SK-N-SH treated with all-trans-retinoic acid at 6 μM for 48 hours (cell line): ENCODE measurements around the gene FAM216B.

Experiments
- ATAC-seq: fragments of 200-7000 bp; cut with Tn5 transposase; 3 replicates; pipeline ENCODE4 v1.9.1; 2020; ENCODE audit warnings: mild to moderate bottlenecking, moderate library complexity
- ARNTL ChIP-seq: fragments of 450-650 bp; formaldehyde crosslinking; IDR thresholded peaks from 2 replicates; pipeline ENCODE4 v1.5.0; 2020; ENCODE audit warnings: low read depth, mild to moderate bottlenecking, moderate library complexity, borderline replicate concordance
- CSDC2 ChIP-seq: fragments of 250-450 bp; sonication (Bioruptor Pico); IDR thresholded peaks from 2 replicates; pipeline ENCODE4 v1.5.0; 2020; ENCODE audit warnings: mild to moderate bottlenecking, moderate library complexity
- GLIS3 ChIP-seq: fragments of 250-450 bp; sonication (Bioruptor Pico); IDR thresholded peaks from 2 replicates; pipeline ENCODE4 v1.5.0; 2020; ENCODE audit warnings: mild to moderate bottlenecking, moderate library complexity
- ISL1 ChIP-seq: fragments of 250-450 bp; sonication (Bioruptor Pico); IDR thresholded peaks from 2 replicates; pipeline ENCODE4 v2.1.2; 2022; ENCODE audit warnings: mild to moderate bottlenecking, moderate library complexity
- OSR1 ChIP-seq: fragments of 250-450 bp; sonication (Bioruptor Pico); IDR thresholded peaks from 2 replicates; pipeline ENCODE4 v1.8.0; 2022; ENCODE audit warnings: moderate library complexity, mild to moderate bottlenecking, inconsistent platforms
- PPARA ChIP-seq: fragments of 250-450 bp; sonication (Bioruptor Pico); IDR thresholded peaks from 2 replicates; pipeline ENCODE4 v1.5.0; 2020; ENCODE audit warnings: mild to moderate bottlenecking, borderline replicate concordance
- RARB ChIP-seq: fragments of 250-450 bp; sonication (Bioruptor Pico); IDR thresholded peaks from 2 replicates; pipeline ENCODE4 v1.8.0; 2021; ENCODE audit warnings: mild to moderate bottlenecking, moderate library complexity
- TCF4 ChIP-seq: fragments of 250-450 bp; sonication (Bioruptor Pico); IDR thresholded peaks from 2 replicates; pipeline ENCODE4 v1.8.0; 2021; ENCODE audit warnings: mild to moderate bottlenecking, moderate library complexity, borderline replicate concordance
- TOX ChIP-seq: fragments of 250-450 bp; sonication (Bioruptor Pico); IDR thresholded peaks from 2 replicates; pipeline ENCODE4 v1.8.0; 2021; ENCODE audit warnings: mild to moderate bottlenecking, moderate library complexity, borderline replicate concordance
- ZC3H10 ChIP-seq: fragments of 250-450 bp; sonication (Bioruptor Pico); IDR thresholded peaks from 2 replicates; pipeline ENCODE4 v1.5.1; 2021; ENCODE audit warnings: mild to moderate bottlenecking, moderate library complexity
- ZFP3 ChIP-seq: fragments of 250-450 bp; sonication (Bioruptor Pico); IDR thresholded peaks from 2 replicates; pipeline ENCODE4 v1.5.0; 2020; ENCODE audit warnings: mild to moderate bottlenecking, moderate library complexity
- ZFP30 ChIP-seq: fragments of 450-650 bp; formaldehyde crosslinking; IDR thresholded peaks from 2 replicates; pipeline ENCODE4 v1.5.0; 2022; ENCODE audit warnings: mild to moderate bottlenecking, moderate library complexity
- ZNF565 ChIP-seq: fragments of 450-650 bp; formaldehyde crosslinking; conservative IDR thresholded peaks from 2 replicates; pipeline ENCODE4 v1.5.0; 2020; ENCODE audit warnings: low read depth, mild to moderate bottlenecking, moderate library complexity
- ZNF70 ChIP-seq: fragments of 450-650 bp; formaldehyde crosslinking; IDR thresholded peaks from 2 replicates; pipeline ENCODE4 v1.5.0; 2020; ENCODE audit warnings: mild to moderate bottlenecking, moderate library complexity
- ZNF8 ChIP-seq: fragments of 450-650 bp; formaldehyde crosslinking; IDR thresholded peaks from 2 replicates; pipeline ENCODE4 v1.5.0; 2020; ENCODE audit warnings: mild to moderate bottlenecking, moderate library complexity
- TF ChIP-seq, protein P1 (sequence below): fragments of 250-450 bp; sonication (Bioruptor Pico); IDR thresholded peaks from 2 replicates; pipeline ENCODE4 v1.8.0; 2021; ENCODE audit warnings: low read depth, mild to moderate bottlenecking, moderate library complexity, borderline replicate concordance
- TF ChIP-seq, protein P2 (sequence below): fragments of 250-450 bp; sonication (Bioruptor Pico); IDR thresholded peaks from 2 replicates; pipeline ENCODE4 v1.8.0; 2020; ENCODE audit warnings: mild to moderate bottlenecking, moderate library complexity, borderline replicate concordance
- TF ChIP-seq, protein P3 (sequence below): fragments of 250-450 bp; sonication (Bioruptor Pico); IDR thresholded peaks from 2 replicates; pipeline ENCODE4 v1.5.1; 2021; ENCODE audit warnings: mild to moderate bottlenecking, moderate library complexity
- TF ChIP-seq, protein P4 (sequence below): fragments of 250-450 bp; sonication (Bioruptor Pico); IDR thresholded peaks from 2 replicates; pipeline ENCODE4 v1.5.1; 2020; ENCODE audit warnings: low read depth, mild to moderate bottlenecking, moderate library complexity

FAM216B gene

DNA sequence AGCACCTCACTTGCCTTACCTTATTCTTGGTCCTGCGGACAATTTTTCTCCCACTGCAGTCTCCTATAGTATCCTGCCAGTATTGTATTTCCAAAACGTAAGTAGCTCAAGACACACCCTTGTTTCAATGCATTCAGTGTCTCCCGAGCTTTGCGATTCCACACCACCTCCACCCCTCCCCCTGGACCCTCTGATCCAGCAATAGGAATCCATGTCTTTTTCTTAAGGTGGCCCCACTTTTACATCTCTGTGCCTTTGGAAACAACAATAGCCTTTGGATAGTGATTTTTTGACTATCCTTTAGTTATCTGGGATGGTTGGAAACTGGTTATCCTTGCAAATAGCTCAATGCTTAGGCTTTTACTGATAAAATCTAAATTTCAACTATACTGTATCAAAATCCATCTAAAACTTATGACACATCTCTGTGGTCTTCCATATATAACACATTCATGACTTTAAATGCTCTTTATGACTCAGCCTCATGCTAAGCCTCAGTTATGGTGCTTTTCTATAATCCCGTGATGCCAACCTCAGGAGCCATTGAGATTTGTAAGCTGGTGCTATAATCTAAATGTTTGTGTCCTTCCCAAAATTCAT is 27.1 kb downstream of the FAM216B start:
- ATAC-seq = peak; percentile 45
- TF ChIP-seq ARNTL (CRISPR knock-in tag) (no peak), ZC3H10 (no peak), ZFP30 (CRISPR knock-in tag) (no peak), ZNF8 (CRISPR knock-in tag) (no peak), TOX (CRISPR knock-in tag) (no peak), TCF4 (CRISPR knock-in tag) (no peak), PPARA (CRISPR knock-in tag) (no peak), ISL1 (CRISPR knock-in tag) (no peak), ZNF565 (no peak), CSDC2 (no peak), ZFP3 (CRISPR knock-in tag) (no peak), RARB (no peak)
- TF ChIP-seq, protein P1, sequence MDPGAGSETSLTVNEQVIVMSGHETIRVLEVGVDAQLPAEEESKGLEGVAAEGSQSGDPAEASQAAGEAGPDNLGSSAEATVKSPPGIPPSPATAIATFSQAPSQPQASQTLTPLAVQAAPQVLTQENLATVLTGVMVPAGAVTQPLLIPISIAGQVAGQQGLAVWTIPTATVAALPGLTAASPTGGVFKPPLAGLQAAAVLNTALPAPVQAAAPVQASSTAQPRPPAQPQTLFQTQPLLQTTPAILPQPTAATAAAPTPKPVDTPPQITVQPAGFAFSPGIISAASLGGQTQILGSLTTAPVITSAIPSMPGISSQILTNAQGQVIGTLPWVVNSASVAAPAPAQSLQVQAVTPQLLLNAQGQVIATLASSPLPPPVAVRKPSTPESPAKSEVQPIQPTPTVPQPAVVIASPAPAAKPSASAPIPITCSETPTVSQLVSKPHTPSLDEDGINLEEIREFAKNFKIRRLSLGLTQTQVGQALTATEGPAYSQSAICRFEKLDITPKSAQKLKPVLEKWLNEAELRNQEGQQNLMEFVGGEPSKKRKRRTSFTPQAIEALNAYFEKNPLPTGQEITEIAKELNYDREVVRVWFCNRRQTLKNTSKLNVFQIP (CRISPR knock-in tag) = no peak
- TF ChIP-seq, protein P2, sequence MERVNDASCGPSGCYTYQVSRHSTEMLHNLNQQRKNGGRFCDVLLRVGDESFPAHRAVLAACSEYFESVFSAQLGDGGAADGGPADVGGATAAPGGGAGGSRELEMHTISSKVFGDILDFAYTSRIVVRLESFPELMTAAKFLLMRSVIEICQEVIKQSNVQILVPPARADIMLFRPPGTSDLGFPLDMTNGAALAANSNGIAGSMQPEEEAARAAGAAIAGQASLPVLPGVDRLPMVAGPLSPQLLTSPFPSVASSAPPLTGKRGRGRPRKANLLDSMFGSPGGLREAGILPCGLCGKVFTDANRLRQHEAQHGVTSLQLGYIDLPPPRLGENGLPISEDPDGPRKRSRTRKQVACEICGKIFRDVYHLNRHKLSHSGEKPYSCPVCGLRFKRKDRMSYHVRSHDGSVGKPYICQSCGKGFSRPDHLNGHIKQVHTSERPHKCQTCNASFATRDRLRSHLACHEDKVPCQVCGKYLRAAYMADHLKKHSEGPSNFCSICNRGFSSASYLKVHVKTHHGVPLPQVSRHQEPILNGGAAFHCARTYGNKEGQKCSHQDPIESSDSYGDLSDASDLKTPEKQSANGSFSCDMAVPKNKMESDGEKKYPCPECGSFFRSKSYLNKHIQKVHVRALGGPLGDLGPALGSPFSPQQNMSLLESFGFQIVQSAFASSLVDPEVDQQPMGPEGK (CRISPR knock-in tag) = no peak

DNA sequence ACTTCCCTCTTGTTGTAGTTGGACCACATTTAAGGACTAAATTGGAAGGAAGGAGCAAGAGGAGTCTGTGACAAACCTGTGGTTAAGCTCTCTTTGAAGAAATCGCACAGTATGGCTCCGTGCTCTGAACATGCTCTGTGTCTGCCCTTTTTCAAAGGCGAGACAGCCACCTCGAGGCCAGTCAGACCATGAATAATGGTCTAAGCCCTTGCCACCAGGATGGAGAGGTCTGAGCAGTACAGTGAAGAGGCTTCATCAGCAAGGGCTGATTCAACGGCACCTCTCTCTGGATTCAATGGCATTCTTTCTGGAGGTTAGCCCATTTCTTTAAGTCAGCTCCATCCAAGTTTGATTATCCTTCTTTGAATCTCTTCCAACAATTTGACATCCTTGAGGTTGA is 30.9 kb downstream of the FAM216B start:
- TF ChIP-seq TCF4 (CRISPR knock-in tag) = no peak
- no peak for TF ChIP-seq ZNF565
- peak; percentile 15; the same call in 2 of the 3 replicates for ATAC-seq

DNA sequence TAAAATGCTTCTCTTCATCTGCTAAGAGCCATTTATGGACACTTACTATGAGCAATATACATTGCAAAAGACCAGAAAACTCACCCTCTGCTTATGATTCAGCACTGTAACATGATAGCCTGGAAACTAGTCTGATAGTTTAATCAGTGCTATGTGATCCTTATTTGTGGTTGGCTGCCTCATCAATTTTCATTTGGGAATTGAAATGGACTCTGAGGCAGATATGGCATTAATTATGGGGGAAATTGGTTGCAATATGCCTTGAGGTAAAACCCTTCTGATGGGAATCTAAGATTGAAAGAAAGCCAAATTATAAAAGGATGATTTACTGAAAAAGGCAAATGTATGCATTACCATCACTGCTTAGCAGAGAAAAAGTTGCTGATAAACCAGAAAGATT is 33.5 kb downstream of the FAM216B start:
- ATAC-seq = peak; percentile 94
- TF ChIP-seq ZC3H10 (peak; percentile 95), ZFP3 (CRISPR knock-in tag) (no peak; the same call in 1 of the 2 replicates), GLIS3 (CRISPR knock-in tag) (no peak; the same call in 1 of the 2 replicates), PPARA (CRISPR knock-in tag) (no peak), ZNF565 (no peak), OSR1 (CRISPR knock-in tag) (no peak), RARB (peak; percentile 90), TOX (CRISPR knock-in tag) (peak; percentile 85; the same call in 1 of the 2 replicates), ZNF8 (CRISPR knock-in tag) (peak; percentile 58; the same call in 1 of the 2 replicates), ZNF70 (CRISPR knock-in tag) (peak; percentile 73), ZFP30 (CRISPR knock-in tag) (no peak), ARNTL (CRISPR knock-in tag) (no peak), ISL1 (CRISPR knock-in tag) (peak; percentile 99)
- TF ChIP-seq, protein P3, sequence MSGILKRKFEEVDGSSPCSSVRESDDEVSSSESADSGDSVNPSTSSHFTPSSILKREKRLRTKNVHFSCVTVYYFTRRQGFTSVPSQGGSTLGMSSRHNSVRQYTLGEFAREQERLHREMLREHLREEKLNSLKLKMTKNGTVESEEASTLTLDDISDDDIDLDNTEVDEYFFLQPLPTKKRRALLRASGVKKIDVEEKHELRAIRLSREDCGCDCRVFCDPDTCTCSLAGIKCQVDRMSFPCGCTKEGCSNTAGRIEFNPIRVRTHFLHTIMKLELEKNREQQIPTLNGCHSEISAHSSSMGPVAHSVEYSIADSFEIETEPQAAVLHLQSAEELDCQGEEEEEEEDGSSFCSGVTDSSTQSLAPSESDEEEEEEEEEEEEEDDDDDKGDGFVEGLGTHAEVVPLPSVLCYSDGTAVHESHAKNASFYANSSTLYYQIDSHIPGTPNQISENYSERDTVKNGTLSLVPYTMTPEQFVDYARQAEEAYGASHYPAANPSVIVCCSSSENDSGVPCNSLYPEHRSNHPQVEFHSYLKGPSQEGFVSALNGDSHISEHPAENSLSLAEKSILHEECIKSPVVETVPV = peak; percentile 88; the same call in 1 of the 2 replicates
- TF ChIP-seq, protein P4, sequence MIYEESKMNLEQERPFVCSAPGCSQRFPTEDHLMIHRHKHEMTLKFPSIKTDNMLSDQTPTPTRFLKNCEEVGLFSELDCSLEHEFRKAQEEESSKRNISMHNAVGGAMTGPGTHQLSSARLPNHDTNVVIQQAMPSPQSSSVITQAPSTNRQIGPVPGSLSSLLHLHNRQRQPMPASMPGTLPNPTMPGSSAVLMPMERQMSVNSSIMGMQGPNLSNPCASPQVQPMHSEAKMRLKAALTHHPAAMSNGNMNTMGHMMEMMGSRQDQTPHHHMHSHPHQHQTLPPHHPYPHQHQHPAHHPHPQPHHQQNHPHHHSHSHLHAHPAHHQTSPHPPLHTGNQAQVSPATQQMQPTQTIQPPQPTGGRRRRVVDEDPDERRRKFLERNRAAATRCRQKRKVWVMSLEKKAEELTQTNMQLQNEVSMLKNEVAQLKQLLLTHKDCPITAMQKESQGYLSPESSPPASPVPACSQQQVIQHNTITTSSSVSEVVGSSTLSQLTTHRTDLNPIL (CRISPR knock-in tag) = peak; percentile 74; the same call in 1 of the 2 replicates
- TF ChIP-seq, protein P2 (CRISPR knock-in tag) = peak; percentile 95
- TF ChIP-seq, protein P1 (CRISPR knock-in tag) = peak; percentile 90; the same call in 1 of the 2 replicates
